ENCODE data around the gene SFN. TPM values are rescaled to one million over a fixed set of nuclear protein-coding genes. Genes with fewer than 3 reads are reported as not detected.
A peak's percentile ranks its signal among the peaks of the same experiment; 100 is the strongest.

The SFN gene
- total RNA-seq, 1 donor from 2014 or later, result 0.21 TPM

DNA sequence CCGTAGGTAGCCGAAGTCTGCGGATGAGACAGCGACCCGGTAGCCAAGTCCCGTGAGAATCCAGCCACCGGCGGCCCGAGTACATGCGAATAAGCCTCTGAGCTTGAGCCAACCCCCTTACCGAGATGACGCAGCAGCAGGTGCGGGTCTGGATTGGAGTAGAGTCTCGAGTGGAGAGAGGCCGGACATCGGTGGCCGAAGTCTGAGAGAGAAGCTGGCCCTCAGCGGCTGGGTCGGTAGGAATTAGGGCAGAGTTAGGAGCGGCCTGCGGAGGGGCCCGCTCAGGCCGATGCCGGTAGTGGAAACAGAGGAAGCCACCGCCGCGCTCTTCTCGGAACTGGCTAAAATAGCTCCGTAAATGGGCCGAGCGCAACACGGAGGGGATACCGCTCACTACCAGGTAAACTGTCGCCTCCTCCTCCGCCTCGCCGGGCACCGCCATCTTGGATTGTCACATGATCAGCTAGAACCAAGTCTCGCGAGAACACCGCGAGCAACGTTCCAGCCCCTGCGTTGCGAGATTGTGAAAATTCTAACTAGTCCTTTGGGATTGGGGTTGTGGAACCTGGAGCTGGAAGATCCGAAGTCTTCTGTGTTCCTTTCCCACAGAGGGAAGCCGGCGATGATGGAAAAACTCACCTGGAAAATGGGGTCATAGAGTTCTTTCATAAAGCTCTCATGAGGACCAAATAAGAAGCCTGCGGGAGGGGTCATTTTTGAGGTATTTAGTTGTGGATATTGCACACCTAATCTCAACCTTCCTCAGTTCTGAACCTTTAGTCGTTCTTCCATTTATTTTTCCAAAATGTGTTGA lies 37.3 kb downstream of the SFN start, which contains the start of gene GPATCH3:
TSS of gene GPATCH3 (minus strand) at position 467 of the 814 bp plus-strand sequence. CDS start at position 442, 25 bp downstream.
- no peaks in the 10 kb centered on the region for H3K9me3 ChIP-seq (ENCODE audit: low read depth)
- TF ChIP-seq EZH2phosphoT487 (IDR thresholded peaks at IDR 0.05), result no peak
- no peak for TF ChIP-seq EZH2 (IDR thresholded peaks at IDR 0.05)
- TF ChIP-seq CTCF (IDR thresholded peaks at IDR 0.05), result no peak
- no peaks in the 10 kb centered on the region for H3K27me3 ChIP-seq
- Mint-ChIP-seq H3K9me3 (no peaks in the 10 kb centered on the region), H3K36me3 (peaks cover 4% of the 10 kb centered on the region), H3K4me3 (peak within 1 kb of the TSS; percentile 90), H3K4me1 (peaks cover 15% of the 10 kb centered on the region), H3K27me3 (ENCODE audit: insufficient read depth, low read depth) (peaks cover 3% of the 10 kb centered on the region), H3K27ac (peak within 1 kb of the TSS; percentile 85)
- peaks cover 9% of the 10 kb centered on the region for H3K4me1 ChIP-seq
- peak within 1 kb of the TSS; percentile 84 for H3K27ac ChIP-seq
- H4K20me1 ChIP-seq (ENCODE audit: low read depth), result no peaks in the 10 kb centered on the region
- H2AFZ ChIP-seq (replicated peaks), result peak within 1 kb of the TSS; percentile 95
- H3K79me2 ChIP-seq (ENCODE audit: low read depth), result peaks cover 28% of the 10 kb centered on the region
- H3K4me2 ChIP-seq, result peak within 1 kb of the TSS; percentile 82
- H3K36me3 ChIP-seq, result no peaks in the 10 kb centered on the region
- H3F3A ChIP-seq (ENCODE audit: low read depth), result peaks cover 12% of the 10 kb centered on the region
- H3K9ac ChIP-seq, result peak within 1 kb of the TSS; percentile 98
- peak; percentile 97 for DNase-seq (ENCODE audit: low spot score)
- H3K4me3 ChIP-seq, result peak within 1 kb of the TSS; percentile 90

- Histone ChIP-seq H3K27me3 (no peaks in the 10 kb centered on the region), H3K4me1 (peaks cover 9% of the 10 kb centered on the region), H3K27ac (no peak overlapping the region), H3K36me3 (no peaks in the 10 kb centered on the region), H3K9ac (peak overlapping the region; percentile 98), H3K9me3 (ENCODE audit: low read depth) (no peaks in the 10 kb centered on the region), H3K4me2 (peak overlapping the region; percentile 82), H4K20me1 (ENCODE audit: low read depth) (no peaks in the 10 kb centered on the region), H2AFZ (replicated peaks) (peak overlapping the region; percentile 95), H3K79me2 (ENCODE audit: low read depth) (peaks cover 28% of the 10 kb centered on the region), H3K4me3 (peak overlapping the region; percentile 90), H3F3A (ENCODE audit: low read depth) (peaks cover 12% of the 10 kb centered on the region)
- H3K4me3 Mint-ChIP-seq, result peak overlapping the region; percentile 90
- DNase-seq (ENCODE audit: low spot score), result no peak
- TF ChIP-seq EZH2phosphoT487 (IDR thresholded peaks at IDR 0.05) (no peak), CTCF (IDR thresholded peaks at IDR 0.05) (no peak), EZH2 (IDR thresholded peaks at IDR 0.05) (no peak)
- H3K27me3 Mint-ChIP-seq (ENCODE audit: insufficient read depth, low read depth), result peaks cover 3% of the 10 kb centered on the region
- no peaks in the 10 kb centered on the region for H3K9me3 Mint-ChIP-seq
- peaks cover 15% of the 10 kb centered on the region for H3K4me1 Mint-ChIP-seq
- peaks cover 4% of the 10 kb centered on the region for H3K36me3 Mint-ChIP-seq
- H3K27ac Mint-ChIP-seq, result peak overlapping the region; percentile 85
Observed at GRCh38 chr1:26900815-26901511, 38.0 kb downstream of the SFN start.

- Histone ChIP-seq H3K9me3 (ENCODE audit: low read depth) (no peaks in the 10 kb centered on the region), H3K4me2 (no peak overlapping the region), H3K9ac (no peak overlapping the region), H3K4me3 (no peak overlapping the region), H4K20me1 (ENCODE audit: low read depth) (no peaks in the 10 kb centered on the region), H3F3A (ENCODE audit: low read depth) (peaks cover 2% of the 10 kb centered on the region), H3K4me1 (no peaks in the 10 kb centered on the region), H2AFZ (replicated peaks) (no peak overlapping the region), H3K27me3 (peaks cover 3% of the 10 kb centered on the region), H3K27ac (no peak overlapping the region), H3K36me3 (no peaks in the 10 kb centered on the region), H3K79me2 (ENCODE audit: low read depth) (no peaks in the 10 kb centered on the region)
- Mint-ChIP-seq H3K9me3 (no peaks in the 10 kb centered on the region), H3K4me3 (no peak overlapping the region), H3K27me3 (ENCODE audit: insufficient read depth, low read depth) (peaks cover 5% of the 10 kb centered on the region), H3K36me3 (no peaks in the 10 kb centered on the region), H3K27ac (no peak overlapping the region), H3K4me1 (no peaks in the 10 kb centered on the region)
- no peak for DNase-seq (ENCODE audit: low spot score)
- TF ChIP-seq CTCF (IDR thresholded peaks at IDR 0.05), result no peak
- TF ChIP-seq EZH2phosphoT487 (IDR thresholded peaks at IDR 0.05), result no peak
- no peak for TF ChIP-seq EZH2 (IDR thresholded peaks at IDR 0.05)
Observed at GRCh38 chr1:26907071-26907917, 44.3 kb downstream of the SFN start.

All from neural progenitor cell (in vitro differentiated cells).